ENCODE data around the gene GABRR1. TPM values are rescaled to one million over a fixed set of nuclear protein-coding genes. Genes with fewer than 3 reads are reported as not detected.

The GABRR1 gene
- total and polyA plus RNA-seq, 2 donors (not counting 3 experiments of a cell fraction or from before 2014, with no cell fraction given): not detected

DNA sequence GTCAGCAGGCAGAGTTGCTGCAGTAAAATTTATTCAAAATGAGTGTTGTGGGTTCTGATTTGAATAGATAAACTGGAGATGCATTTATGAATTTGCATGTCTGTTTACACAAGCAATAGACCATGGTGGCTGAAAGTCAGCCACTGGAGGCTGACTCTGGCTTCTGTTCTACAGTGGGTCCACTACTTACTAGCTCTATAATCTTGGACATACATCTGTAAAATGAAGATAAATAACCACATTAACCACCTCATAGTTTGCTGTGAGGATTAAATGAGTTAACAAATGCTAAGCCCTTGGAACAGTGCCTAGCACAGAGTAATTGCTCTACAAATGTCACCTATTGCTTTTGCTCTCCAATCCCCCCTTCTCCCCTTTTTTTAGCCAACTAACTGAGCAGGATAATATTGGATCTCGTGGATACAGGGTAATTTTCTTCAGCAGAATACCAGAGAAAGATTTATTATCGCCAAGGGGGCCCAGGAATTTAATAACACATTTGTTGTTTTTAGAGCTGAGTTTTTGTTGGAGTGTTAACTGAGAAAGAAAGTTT is 72.7 kb downstream of the GABRR1 start:
- BruUV-seq (replicated peaks): no TSS peak
- ChIA-PET CTCF (interaction anchor here (0.9 to 1.9 kb wide), 7 partner anchors 12 to 167 kb away, joined by 3 to 7 read pairs (median 3); no protein-coding TSS in a partner anchor), POLR2A (interaction anchor here (2.0 kb wide), 1 partner anchor 64 kb away, joined by 7 read pairs; the partner anchor contains the start of gene PNRC1)
- intact Hi-C loops (cut with micrococcal nuclease) (no loop called here), dilution Hi-C loops (cut with MboI; ENCODE audit: extremely low pct_ligation_motif_present, low sequenced_read_pairs) (no loop called here)
- Histone ChIP-seq H3K4me2 (ENCODE audit: insufficient read depth, low read length) (no peak overlapping the region), H3K4me1 (ENCODE audit: control insufficient read depth, extremely low read depth, insufficient read depth, low read length) (peaks cover 10% of the 10 kb centered on the region), H3K27ac (ENCODE audit: insufficient read depth, low read depth, low read length) (no peak overlapping the region), H4K20me1 (replicated peaks; ENCODE audit: control insufficient read depth, extremely low read depth, insufficient read depth, low read length) (no peaks in the 10 kb centered on the region), H2AFZ (ENCODE audit: low read depth, low read length) (no peak overlapping the region), H3K9me3 (replicated peaks; ENCODE audit: control insufficient read depth, insufficient read depth, low read length) (no peaks in the 10 kb centered on the region), H3K36me3 (ENCODE audit: control insufficient read depth in 2 of 2, extremely low read depth in 1 of 2, insufficient read depth in 2 of 2, low read length in 2 of 2) (no peaks in the 10 kb centered on the region), H3K9me1 (replicated peaks; ENCODE audit: control insufficient read depth, extremely low read depth, insufficient read depth, low read length) (no peaks in the 10 kb centered on the region), H3K27me3 (ENCODE audit: control insufficient read depth in 2 of 2, insufficient read depth in 2 of 2, low read length in 2 of 2) (peaks cover 5 to 7% of the 10 kb centered on the region in 2 experiments), H3K4me3 (replicated peaks in 1 of 3; ENCODE audit: insufficient read depth in 1 of 3, low read depth in 1 of 3, low read length in 3 of 3) (no peak overlapping the region), H3K9ac (replicated peaks; ENCODE audit: extremely low read depth, insufficient read depth, low read length) (no peak overlapping the region), H3K79me2 (ENCODE audit: control insufficient read depth, insufficient read depth, low read length) (peaks cover 3% of the 10 kb centered on the region)
- FAIRE-seq (no peak), DNase-seq (ENCODE audit: low read depth, low spot score) (no peak)
- TF ChIP-seq POLR2A (IDR thresholded peaks at IDR 0.05; ENCODE audit: low read depth, low read length) (no peak), FOS (IDR thresholded peaks at IDR 0.05; ENCODE audit: borderline replicate concordance, insufficient read depth, low read length) (no peak)

- no TSS peak for BruUV-seq (replicated peaks)
- POLR2A ChIA-PET: no interaction called here
- DNase-seq (ENCODE audit: low read depth, low spot score): no peak
Measured at GRCh38 chr6:89140347-89141156, 76.6 kb downstream of the GABRR1 start.

More at GRCh38 chr6:89140347-89141156, 76.6 kb downstream of the GABRR1 start:
- no peaks in the 10 kb centered on the region for H3K36me3 ChIP-seq (ENCODE audit: control insufficient read depth in 2 of 2, extremely low read depth in 1 of 2, insufficient read depth in 2 of 2, low read length in 2 of 2)
- no peaks in the 10 kb centered on the region for H4K20me1 ChIP-seq (replicated peaks; ENCODE audit: control insufficient read depth, extremely low read depth, insufficient read depth, low read length)
- no peak for FAIRE-seq
- H3K4me2 ChIP-seq (ENCODE audit: insufficient read depth, low read length): no peak overlapping the region
- no peak overlapping the region for H3K27ac ChIP-seq (ENCODE audit: insufficient read depth, low read depth, low read length)
- dilution Hi-C loops (cut with MboI; ENCODE audit: extremely low pct_ligation_motif_present, low sequenced_read_pairs): no loop called here
- no peak overlapping the region for H3K9ac ChIP-seq (replicated peaks; ENCODE audit: extremely low read depth, insufficient read depth, low read length)
- no peak overlapping the region for H2AFZ ChIP-seq (ENCODE audit: low read depth, low read length)
- CTCF ChIA-PET: interaction anchor here (0.9 kb wide), 1 partner anchor 158 kb away, joined by 3 read pairs; no protein-coding TSS in a partner anchor
- H3K27me3 ChIP-seq (ENCODE audit: control insufficient read depth in 2 of 2, insufficient read depth in 2 of 2, low read length in 2 of 2): peaks cover 5 to 7% of the 10 kb centered on the region in 2 experiments
- no peaks in the 10 kb centered on the region for H3K9me3 ChIP-seq (replicated peaks; ENCODE audit: control insufficient read depth, insufficient read depth, low read length)
- H3K79me2 ChIP-seq (ENCODE audit: control insufficient read depth, insufficient read depth, low read length): no peaks in the 10 kb centered on the region
- H3K4me1 ChIP-seq (ENCODE audit: control insufficient read depth, extremely low read depth, insufficient read depth, low read length): no peaks in the 10 kb centered on the region
- TF ChIP-seq FOS (IDR thresholded peaks at IDR 0.05; ENCODE audit: borderline replicate concordance, insufficient read depth, low read length) (no peak), EZH2 (IDR thresholded peaks at IDR 0.05; ENCODE audit: borderline replicate concordance, low read depth, low read length, severe bottlenecking) (no peak), CTCF (IDR thresholded peaks at IDR 0.05; ENCODE audit: extremely low read depth in 1 of 2, insufficient read depth in 1 of 2, low read depth in 1 of 2, low read length in 2 of 2) (no peak), POLR2A (IDR thresholded peaks at IDR 0.05; ENCODE audit: low read depth, low read length) (no peak), GATA2 (IDR thresholded peaks at IDR 0.05; ENCODE audit: insufficient read depth, insufficient read length, low read depth, low read length) (no peak), JUN (IDR thresholded peaks at IDR 0.05; ENCODE audit: borderline replicate concordance, insufficient read depth, insufficient read length, low read depth) (no peak), MYC (IDR thresholded peaks at IDR 0.05; ENCODE audit: low read depth, low read length) (no peak), POLR2AphosphoS5 (IDR thresholded peaks at IDR 0.05; ENCODE audit: insufficient read depth, low read depth, low read length) (no peak)
- TF ChIP-seq, protein P1, sequence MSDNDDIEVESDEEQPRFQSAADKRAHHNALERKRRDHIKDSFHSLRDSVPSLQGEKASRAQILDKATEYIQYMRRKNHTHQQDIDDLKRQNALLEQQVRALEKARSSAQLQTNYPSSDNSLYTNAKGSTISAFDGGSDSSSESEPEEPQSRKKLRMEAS (IDR thresholded peaks at IDR 0.05; ENCODE audit: insufficient read depth, insufficient read length): no peak
- no peak overlapping the region for H3K4me3 ChIP-seq (replicated peaks in 1 of 3; ENCODE audit: insufficient read depth in 1 of 3, low read depth in 1 of 3, low read length in 3 of 3)
- intact Hi-C loops (cut with micrococcal nuclease): no loop called here
- no peaks in the 10 kb centered on the region for H3K9me1 ChIP-seq (replicated peaks; ENCODE audit: control insufficient read depth, extremely low read depth, insufficient read depth, low read length)

Data from endothelial cell of umbilical vein (primary cell).